WTC11 (cell line): Measurements from ENCODE around the gene TMEM259. TPM values are rescaled to one million over a fixed set of nuclear protein-coding genes. Genes with fewer than 3 reads are reported as not detected.

ENCODE experiments used
- ATAC-seq: fragments of 200-7000 bp; cut with Tn5 transposase; 2 replicates; pipeline ENCODE4 v1.10.0; 2021; ENCODE audit warnings: mild to moderate bottlenecking, moderate library complexity
- CTCF ChIA-PET: fragments of 300-600 bp; sonication (Branson Sonifier 250); formaldehyde crosslinking; loops from one replicate; lab custom pipeline; 2021; ENCODE audit warnings: antibody characterized with exemption; lab: Charles Lee
- POLR2A ChIA-PET: fragments of 350-600 bp; sonication (Branson Sonifier 250); formaldehyde crosslinking; loops from one replicate; lab custom pipeline; 2021; ENCODE audit warnings: antibody characterized with exemption; lab: Charles Lee
- DNase-seq: peaks from one replicate; pipeline ENCODE4 v3.0.0; 2021; ENCODE audit warnings: low spot score
- H3K27ac Mint-ChIP-seq: 2 replicates; pipeline ENCODE4 v1.8.0; 2021; ENCODE audit warnings: mixed read lengths
- H3K27me3 Mint-ChIP-seq: 2 replicates; pipeline ENCODE4 v1.8.0; 2021; ENCODE audit warnings: low read depth, mild to moderate bottlenecking, moderate library complexity, mixed read lengths
- H3K36me3 Mint-ChIP-seq: 2 replicates; pipeline ENCODE4 v1.8.0; 2021; ENCODE audit warnings: mixed read lengths
- H3K4me1 Mint-ChIP-seq: 2 replicates; pipeline ENCODE4 v1.8.0; 2022; ENCODE audit warnings: mixed read lengths
- H3K4me3 Mint-ChIP-seq: 2 replicates; pipeline ENCODE4 v1.8.0; 2021; ENCODE audit warnings: mild to moderate bottlenecking, moderate library complexity, mixed read lengths
- H3K9me3 Mint-ChIP-seq: 2 replicates; pipeline ENCODE4 v1.8.0; 2021; ENCODE audit warnings: mixed read lengths
- CTCF ChIP-seq: fragments of 200-600 bp; IDR thresholded peaks from 2 replicates; pipeline ENCODE4 v1.8.0; 2022; ENCODE audit warnings: antibody characterized with exemption
- ELF4 ChIP-seq: sonication (generic); formaldehyde crosslinking; IDR thresholded peaks from 2 replicates; pipeline ENCODE4 v1.8.1; 2022; ENCODE audit warnings: low read depth, mild to moderate bottlenecking, moderate library complexity, missing genetic modification reagents
- FOXJ3 ChIP-seq: sonication (generic); formaldehyde crosslinking; IDR thresholded peaks from 2 replicates; pipeline ENCODE4 v1.9.0; 2021; ENCODE audit warnings: missing genetic modification reagents, mild to moderate bottlenecking, borderline replicate concordance
- GRHL2 ChIP-seq: fragments of 250-450 bp; sonication (Bioruptor Pico); IDR thresholded peaks from 2 replicates; pipeline ENCODE4 v1.8.0; 2022; ENCODE audit warnings: mild to moderate bottlenecking, moderate library complexity; ENCODE audit not compliant: insufficient replicate concordance, severe bottlenecking
- IRF1 ChIP-seq: sonication (generic); formaldehyde crosslinking; IDR thresholded peaks from 2 replicates; pipeline ENCODE4 v1.8.0; 2023; ENCODE audit warnings: missing genetic modification reagents
- NR1H2 ChIP-seq: sonication (generic); formaldehyde crosslinking; IDR thresholded peaks from 2 replicates; pipeline ENCODE4 v1.9.0; 2021; ENCODE audit warnings: mild to moderate bottlenecking, moderate library complexity, missing genetic modification reagents
- OVOL2 ChIP-seq: fragments of 250-450 bp; sonication (Bioruptor Pico); IDR thresholded peaks from 2 replicates; pipeline ENCODE4 v1.9.0; 2021; ENCODE audit warnings: mild to moderate bottlenecking, borderline replicate concordance
- SOX15 ChIP-seq: fragments of 250-450 bp; sonication (Bioruptor Pico); IDR thresholded peaks from 2 replicates; pipeline ENCODE4 v1.9.0; 2021; ENCODE audit warnings: mild to moderate bottlenecking
- SP1 ChIP-seq: sonication (generic); formaldehyde crosslinking; conservative IDR thresholded peaks from 2 replicates; pipeline ENCODE4 v1.8.1; 2022; ENCODE audit warnings: missing genetic modification reagents
- USF1 ChIP-seq: sonication (generic); formaldehyde crosslinking; IDR thresholded peaks from 2 replicates; pipeline ENCODE4 v1.8.0; 2022; ENCODE audit warnings: mild to moderate bottlenecking, missing genetic modification reagents
- USF2 ChIP-seq: sonication (generic); formaldehyde crosslinking; IDR thresholded peaks from 2 replicates; pipeline ENCODE4 v1.8.1; 2023; ENCODE audit warnings: mild to moderate bottlenecking, missing genetic modification reagents, moderate library complexity
- ZBTB43 ChIP-seq: sonication (generic); formaldehyde crosslinking; IDR thresholded peaks from 2 replicates; pipeline ENCODE4 v1.8.1; 2023; ENCODE audit warnings: mild to moderate bottlenecking, missing genetic modification reagents
- ZNF263 ChIP-seq: sonication (generic); formaldehyde crosslinking; IDR thresholded peaks from 2 replicates; pipeline ENCODE4 v1.8.1; 2022; ENCODE audit warnings: low read depth, mild to moderate bottlenecking, moderate library complexity, missing genetic modification reagents
- total RNA-seq: library from RNA; stranded (reverse); gene quantifications from 3 replicates; pipeline ENCODE4 v1.2.3, GENCODE V29; 2021
- TF ChIP-seq, protein P1 (sequence below): sonication (generic); formaldehyde crosslinking; IDR thresholded peaks from 2 replicates; pipeline ENCODE4 v1.8.1; 2022; ENCODE audit warnings: mild to moderate bottlenecking, moderate library complexity, missing genetic modification reagents
- TF ChIP-seq, protein P2 (sequence below): sonication (generic); formaldehyde crosslinking; IDR thresholded peaks from 2 replicates; pipeline ENCODE4 v1.8.1; 2023; ENCODE audit warnings: mild to moderate bottlenecking, missing genetic modification reagents
- TF ChIP-seq, protein P3 (sequence below): sonication (generic); formaldehyde crosslinking; IDR thresholded peaks from 2 replicates; pipeline ENCODE4 v1.8.1; 2022; ENCODE audit warnings: low read depth, mild to moderate bottlenecking, moderate library complexity, missing genetic modification reagents, borderline replicate concordance
- TF ChIP-seq, protein P4 (sequence below): fragments of 250-450 bp; sonication (Bioruptor Pico); IDR thresholded peaks from 2 replicates; pipeline ENCODE4 v1.9.0; 2021; ENCODE audit warnings: mild to moderate bottlenecking

The TMEM259 gene
- total RNA-seq, 1 experiment from 2014 or later = 202 TPM

GRCh38 chr19:1066748-1067340 is 45.9 kb upstream of the TMEM259 start, which contains the start of gene ARHGAP45:
Gene ARHGAP45, plus strand, starts transcription at chr19:1067167. Its CDS starts 239 bp downstream, at chr19:1067406.
- TF ChIP-seq ZBTB43 (CRISPR knock-in tag) = no peak
- no peak for TF ChIP-seq CTCF
- TF ChIP-seq OVOL2 = no peak
- TF ChIP-seq, protein P1, sequence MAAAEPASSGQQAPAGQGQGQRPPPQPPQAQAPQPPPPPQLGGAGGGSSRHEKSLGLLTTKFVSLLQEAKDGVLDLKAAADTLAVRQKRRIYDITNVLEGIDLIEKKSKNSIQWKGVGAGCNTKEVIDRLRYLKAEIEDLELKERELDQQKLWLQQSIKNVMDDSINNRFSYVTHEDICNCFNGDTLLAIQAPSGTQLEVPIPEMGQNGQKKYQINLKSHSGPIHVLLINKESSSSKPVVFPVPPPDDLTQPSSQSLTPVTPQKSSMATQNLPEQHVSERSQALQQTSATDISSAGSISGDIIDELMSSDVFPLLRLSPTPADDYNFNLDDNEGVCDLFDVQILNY (CRISPR knock-in tag) = peak; percentile 43; the same call in 1 of the 2 replicates
- TF ChIP-seq ZNF263 (CRISPR knock-in tag) = no peak
- TF ChIP-seq USF1 (CRISPR knock-in tag) = peak; percentile 61
- no peak for TF ChIP-seq IRF1 (CRISPR knock-in tag)
- no peak for TF ChIP-seq NR1H2
- peak; percentile 41; the same call in 1 of the 2 replicates for TF ChIP-seq SP1
- TF ChIP-seq, protein P2, sequence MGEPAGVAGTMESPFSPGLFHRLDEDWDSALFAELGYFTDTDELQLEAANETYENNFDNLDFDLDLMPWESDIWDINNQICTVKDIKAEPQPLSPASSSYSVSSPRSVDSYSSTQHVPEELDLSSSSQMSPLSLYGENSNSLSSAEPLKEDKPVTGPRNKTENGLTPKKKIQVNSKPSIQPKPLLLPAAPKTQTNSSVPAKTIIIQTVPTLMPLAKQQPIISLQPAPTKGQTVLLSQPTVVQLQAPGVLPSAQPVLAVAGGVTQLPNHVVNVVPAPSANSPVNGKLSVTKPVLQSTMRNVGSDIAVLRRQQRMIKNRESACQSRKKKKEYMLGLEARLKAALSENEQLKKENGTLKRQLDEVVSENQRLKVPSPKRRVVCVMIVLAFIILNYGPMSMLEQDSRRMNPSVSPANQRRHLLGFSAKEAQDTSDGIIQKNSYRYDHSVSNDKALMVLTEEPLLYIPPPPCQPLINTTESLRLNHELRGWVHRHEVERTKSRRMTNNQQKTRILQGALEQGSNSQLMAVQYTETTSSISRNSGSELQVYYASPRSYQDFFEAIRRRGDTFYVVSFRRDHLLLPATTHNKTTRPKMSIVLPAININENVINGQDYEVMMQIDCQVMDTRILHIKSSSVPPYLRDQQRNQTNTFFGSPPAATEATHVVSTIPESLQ (CRISPR knock-in tag) = no peak
- no peak for TF ChIP-seq FOXJ3
- TF ChIP-seq USF2 (CRISPR knock-in tag) = peak; percentile 84
- POLR2A ChIA-PET = interaction anchor here (0.6 to 3.0 kb wide), 7 partner anchors 12 to 40 kb away, joined by 3 to 14 read pairs (median 7); partner anchors contain the start of genes ABCA7 and GPX4
- ATAC-seq = peak; percentile 6
- Mint-ChIP-seq H3K4me1 (peaks cover 17% of the 10 kb centered on the region), H3K27ac (no peak within 1 kb of the TSS), H3K27me3 (peaks cover 33% of the 10 kb centered on the region), H3K36me3 (no peaks in the 10 kb centered on the region), H3K4me3 (peak within 1 kb of the TSS; percentile 65), H3K9me3 (no peaks in the 10 kb centered on the region)
- CTCF ChIA-PET = interaction anchor here (0.7 to 7.5 kb wide), 23 partner anchors 9 to 204 kb away, joined by 3 to 109 read pairs (median 4); partner anchors contain the start of genes ABCA7, ATP5F1D, CNN2 and GPX4
- DNase-seq = peak; percentile 49

GRCh38 chr19:1066251-1066747 is 45.4 kb upstream of the TMEM259 start:
- Mint-ChIP-seq H3K27me3 (peaks cover 33% of the 10 kb centered on the region), H3K36me3 (no peaks in the 10 kb centered on the region), H3K4me3 (peak overlapping the region; percentile 60; the same call in 1 of the 2 replicates), H3K4me1 (peaks cover 17% of the 10 kb centered on the region), H3K9me3 (no peaks in the 10 kb centered on the region), H3K27ac (no peak overlapping the region)
- ATAC-seq = no peak
- no peak for DNase-seq
- POLR2A ChIA-PET = interaction anchor here (0.8 to 3.0 kb wide), 6 partner anchors 16 to 38 kb away, joined by 3 to 14 read pairs (median 6); partner anchors contain the start of genes ABCA7 and GPX4
- CTCF ChIA-PET = interaction anchor here (0.8 to 7.5 kb wide), 23 partner anchors 10 to 203 kb away, joined by 3 to 109 read pairs (median 7); partner anchors contain the start of genes ABCA7, CNN2 and GPX4
- TF ChIP-seq, protein P3, sequence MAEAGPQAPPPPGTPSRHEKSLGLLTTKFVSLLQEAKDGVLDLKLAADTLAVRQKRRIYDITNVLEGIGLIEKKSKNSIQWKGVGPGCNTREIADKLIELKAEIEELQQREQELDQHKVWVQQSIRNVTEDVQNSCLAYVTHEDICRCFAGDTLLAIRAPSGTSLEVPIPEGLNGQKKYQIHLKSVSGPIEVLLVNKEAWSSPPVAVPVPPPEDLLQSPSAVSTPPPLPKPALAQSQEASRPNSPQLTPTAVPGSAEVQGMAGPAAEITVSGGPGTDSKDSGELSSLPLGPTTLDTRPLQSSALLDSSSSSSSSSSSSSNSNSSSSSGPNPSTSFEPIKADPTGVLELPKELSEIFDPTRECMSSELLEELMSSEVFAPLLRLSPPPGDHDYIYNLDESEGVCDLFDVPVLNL (CRISPR knock-in tag) = no peak
- TF ChIP-seq SOX15 = no peak
- TF ChIP-seq, protein P2 (CRISPR knock-in tag) = no peak
- TF ChIP-seq, protein P4, sequence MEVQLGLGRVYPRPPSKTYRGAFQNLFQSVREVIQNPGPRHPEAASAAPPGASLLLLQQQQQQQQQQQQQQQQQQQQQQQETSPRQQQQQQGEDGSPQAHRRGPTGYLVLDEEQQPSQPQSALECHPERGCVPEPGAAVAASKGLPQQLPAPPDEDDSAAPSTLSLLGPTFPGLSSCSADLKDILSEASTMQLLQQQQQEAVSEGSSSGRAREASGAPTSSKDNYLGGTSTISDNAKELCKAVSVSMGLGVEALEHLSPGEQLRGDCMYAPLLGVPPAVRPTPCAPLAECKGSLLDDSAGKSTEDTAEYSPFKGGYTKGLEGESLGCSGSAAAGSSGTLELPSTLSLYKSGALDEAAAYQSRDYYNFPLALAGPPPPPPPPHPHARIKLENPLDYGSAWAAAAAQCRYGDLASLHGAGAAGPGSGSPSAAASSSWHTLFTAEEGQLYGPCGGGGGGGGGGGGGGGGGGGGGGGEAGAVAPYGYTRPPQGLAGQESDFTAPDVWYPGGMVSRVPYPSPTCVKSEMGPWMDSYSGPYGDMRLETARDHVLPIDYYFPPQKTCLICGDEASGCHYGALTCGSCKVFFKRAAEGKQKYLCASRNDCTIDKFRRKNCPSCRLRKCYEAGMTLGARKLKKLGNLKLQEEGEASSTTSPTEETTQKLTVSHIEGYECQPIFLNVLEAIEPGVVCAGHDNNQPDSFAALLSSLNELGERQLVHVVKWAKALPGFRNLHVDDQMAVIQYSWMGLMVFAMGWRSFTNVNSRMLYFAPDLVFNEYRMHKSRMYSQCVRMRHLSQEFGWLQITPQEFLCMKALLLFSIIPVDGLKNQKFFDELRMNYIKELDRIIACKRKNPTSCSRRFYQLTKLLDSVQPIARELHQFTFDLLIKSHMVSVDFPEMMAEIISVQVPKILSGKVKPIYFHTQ (CRISPR knock-in tag) = no peak
- TF ChIP-seq ELF4 = no peak
- no peak for TF ChIP-seq GRHL2 (CRISPR knock-in tag)
